GM18951 (cell line): ENCODE results near the gene SLC2A4.

ENCODE experiments used
- POLR2A ChIP-seq: IDR thresholded peaks from 4 replicates; pipeline ENCODE4 v1.6.1; 2011; ENCODE audit warnings: mild to moderate bottlenecking; ENCODE audit not compliant: insufficient read length, insufficient read depth; ENCODE audit errors: extremely low read depth
- in situ Hi-C: fragments of 300-500 bp; cut with MboI; formaldehyde crosslinking; loops from one replicate; pipeline ENCODE4 v1.12.0; 2022; ENCODE audit warnings: low sequenced_read_pairs, mixed read lengths, inconsistent platforms; ENCODE audit not compliant: unreplicated experiment

Gene SLC2A4

GRCh38 chr17:7266784-7267183, 14.7 kb upstream of the SLC2A4 start:
- in situ Hi-C loops: no loop called here
- TF ChIP-seq POLR2A: no peak

- in situ Hi-C loops: no loop called here
- TF ChIP-seq POLR2A: no peak
These were observed 2.1 kb upstream of the SLC2A4 start for GRCh38 chr17:7279448-7279847.

- in situ Hi-C loops: no loop called here
- TF ChIP-seq POLR2A: no peak
These were observed 922 bp upstream of the SLC2A4 start for GRCh38 chr17:7280519-7281073.

- no peak for TF ChIP-seq POLR2A
- in situ Hi-C loops: no loop called here
These were observed 634 bp downstream of the SLC2A4 start for GRCh38 chr17:7281953-7282751.

- in situ Hi-C loops: no loop called here
These were observed 1.3 kb downstream of the SLC2A4 start for GRCh38 chr17:7282752-7283321.

GRCh38 chr17:7283471-7284216, 2.1 kb downstream of the SLC2A4 start:
- in situ Hi-C loops: no loop called here
- TF ChIP-seq POLR2A: no peak

More at GRCh38 chr17:7282752-7283321, 1.3 kb downstream of the SLC2A4 start:
- TF ChIP-seq POLR2A: no peak

- in situ Hi-C loops: no loop called here
- TF ChIP-seq POLR2A: no peak
These were observed 3.4 kb downstream of the SLC2A4 start for GRCh38 chr17:7284911-7285310.

GRCh38 chr17:7285679-7286078, 4.2 kb downstream of the SLC2A4 start:
- TF ChIP-seq POLR2A: no peak
- in situ Hi-C loops: no loop called here

GRCh38 chr17:7289256-7290032, 7.9 kb downstream of the SLC2A4 start:
- in situ Hi-C loops: no loop called here
- TF ChIP-seq POLR2A: no peak

- in situ Hi-C loops: no loop called here
- no peak for TF ChIP-seq POLR2A
These were observed 8.6 kb downstream of the SLC2A4 start for GRCh38 chr17:7290166-7290565.

- no peak for TF ChIP-seq POLR2A
- in situ Hi-C loops: no loop called here
These were observed 9.2 kb downstream of the SLC2A4 start for GRCh38 chr17:7290685-7291084.

GRCh38 chr17:7292194-7292593, 10.7 kb downstream of the SLC2A4 start:
- no peak for TF ChIP-seq POLR2A
- in situ Hi-C loops: no loop called here

GRCh38 chr17:7292729-7293128, 11.2 kb downstream of the SLC2A4 start:
- in situ Hi-C loops: no loop called here
- no peak for TF ChIP-seq POLR2A
